Heart left ventricle (tissue), 16 donors: ENCODE data around the gene MED16. TPM values are rescaled to one million over a fixed set of nuclear protein-coding genes. Genes with fewer than 3 reads are reported as not detected.

Experiments used
- ATAC-seq, 4 donors: fragments of 200-7000 bp; cut with Tn5 transposase; one replicate each; pipeline ENCODE4 v1.9.1; 2020 to 2022; ENCODE audit warnings: moderate library complexity in 4 of 4, mild to moderate bottlenecking in 3 of 4, moderate number of reproducible peaks in 1 of 4
- DNase-seq, 5 donors: peaks; one replicate each; pipeline ENCODE4 v3.0.0-alpha.2; 2020
- H3K27ac ChIP-seq, 12 donors: fragments of 200-600 bp; sonication (generic) in 4 of 12; one replicate each; pipeline versions ENCODE4 v1.5.0 to v1.8.0; 2016 to 2022; ENCODE audit warnings: mild to moderate bottlenecking in 2 of 12
- H3K27me3 ChIP-seq, 9 donors: fragments of 200-600 bp; sonication (generic) in 2 of 9; one replicate each; pipeline versions ENCODE4 v1.5.1 to v1.8.0; 2016 to 2022; ENCODE audit warnings: mild to moderate bottlenecking in 3 of 9
- H3K36me3 ChIP-seq, 9 donors: fragments of 200-600 bp; sonication (generic) in 2 of 9; one replicate each; pipeline versions ENCODE4 v1.5.0 to v1.8.0; 2018 to 2022; ENCODE audit warnings: mild to moderate bottlenecking in 2 of 9
- H3K4me1 ChIP-seq, 12 donors: fragments of 200-600 bp; sonication (generic) in 4 of 12; one replicate each; pipeline versions ENCODE4 v1.5.0 to v1.8.0; 2016 to 2022; ENCODE audit warnings: mild to moderate bottlenecking in 3 of 12
- H3K4me3 ChIP-seq, 12 donors: fragments of 200-600 bp; sonication (generic) in 4 of 12; one replicate each; pipeline versions ENCODE4 v1.5.0 to v1.8.0; 2017 to 2022; ENCODE audit warnings: mild to moderate bottlenecking in 9 of 12, moderate library complexity in 4 of 12
- H3K9me3 ChIP-seq, 12 donors: fragments of 200-600 bp; sonication (generic) in 4 of 12; one replicate each; pipeline versions ENCODE4 v1.5.0 to v1.8.0; 2016 to 2022; ENCODE audit warnings: mild to moderate bottlenecking in 1 of 12
- CTCF ChIP-seq, 12 donors: fragments of 200-600 bp; sonication (generic) in 4 of 12; IDR thresholded peaks; one replicate each; pipeline versions ENCODE4 v1.5.0 to v1.8.0; 2018 to 2022; ENCODE audit warnings: antibody characterized with exemption in 12 of 12, mild to moderate bottlenecking in 5 of 12
- POLR2A ChIP-seq, 2 donors: fragments of 450-650 bp; IDR thresholded peaks; one replicate each; pipeline ENCODE4 v1.6.1; 2017; ENCODE audit warnings: antibody characterized with exemption in 2 of 2, mild to moderate bottlenecking in 2 of 2, moderate library complexity in 2 of 2
- WGBS, 4 donors: extraction: QIAGEN DNeasy Blood & Tissue Kit in 2 of 4; methylation state at CpG; one replicate each; pipeline versions ENCODE4 v1.1.5 to v1.1.7; 2013 to 2018; 5-methylcytosine and 5-hydroxymethylcytosine counted together
- intact Hi-C, 10 donors: fragments of 100-400 bp; cut with DNase I; formaldehyde crosslinking; loops; one replicate each; pipeline versions ENCODE4 v1.11.1 to v1.14.2; 2022
- polyA plus RNA-seq, 2 donors: library from polyadenylated mRNA; stranded (reverse); fragments of 200-250 nt; gene quantifications; one replicate each; pipeline ENCODE4 v1.2.3, GENCODE V29; 2013
- total RNA-seq, 9 donors: library from RNA; depleted of rRNA in 2 of 9; stranded (reverse); fragments of >200 nt in 2 of 9; fragmentation: NEBNext Ultra II Directional in 3 of 9; extraction: Animal tissue kit (Norgen Biotek cat#: 25700) in 3 of 9; gene quantifications; one replicate each; pipeline versions ENCODE4 v1.1.0 to v1.2.4, GENCODE V29; 2016 to 2023
- donor health status: ischemic (EF 13 %, LVEDD 7.1; RV severe dilation, severe dysfunction).
- donor health status: healthy with polysubstance abuse.
- donor health status: DM: no; HTN: yes; CAD: no.
- donor health status: DM: no; HTN: no; CAD: no.
- donor health status: ischemic (EF 25% LVEDD 6.9; RV normal size, moderate dysfunction).
- donor health status: ischemic (EF 25% LVEDD 5.7; RV mildly dilated, moderate dysfunction).
- donor health status: healthy.
- donor health status: DM: yes; HTN: yes; CAD: no.
- donor health status: ischemic (EF 35%, LVEDD 5.7; RV mildly dilated, moderate dysfunction).
- donor health status: nonischemic (EF 11% LVEDD 7.7; RV severe dilation, severe dysfunction).
- donor health status: DM: yes; HTN: yes; CAD: no.
- donor health status: PGD.
- donor health status: ischemic (EF 29% LVEDD 5.4; RV normal size, mild dysfunction).
- donor health status: nonischemic (EF 23%, LVEDD 6.1; RV moderate dilation, normal function).

MED16 gene
- total and polyA plus RNA-seq, 11 donors: 17.5 to 41.9 (median 26.2) TPM

GRCh38 chr19:934865-935479 lies 42.0 kb upstream of the MED16 start:
- TF ChIP-seq POLR2A (IDR thresholded peaks at IDR 0.05): no peak
- TF ChIP-seq CTCF (IDR thresholded peaks at IDR 0.05): no peak
- DNase-seq (peak; percentile 89 to 94 (median 92)), ATAC-seq (peak; percentile 91 to 96 (median 92))
- intact Hi-C loops: loop anchor here in 1 of 10 donors (5.0 kb wide), 1 partner anchor 42 kb away; no protein-coding TSS in a partner anchor
- Histone ChIP-seq H3K4me3 (peak overlapping the region in 5 of 12 donors; percentile 8 to 19 (median 15)), H3K27ac (peak overlapping the region in 10 of 12 donors; percentile 39 to 79 (median 74)), H3K36me3 (peaks cover 0 to 3% (median 0%) of the 10 kb centered on the region in 9 donors), H3K9me3 (no peaks in the 10 kb centered on the region), H3K27me3 (no peaks in the 10 kb centered on the region), H3K4me1 (peaks cover 4 to 46% (median 31%) of the 10 kb centered on the region in 12 donors)
- 9 to 19% (median 11%) methylated on average over 14 to 31 of the region's 31 CpGs for WGBS, 4 donors

GRCh38 chr19:934197-934840 lies 41.3 kb upstream of the MED16 start:
- Histone ChIP-seq H3K36me3 (peaks cover 0 to 9% (median 0%) of the 10 kb centered on the region in 9 donors), H3K27ac (peak overlapping the region in 10 of 12 donors; percentile 40 to 79 (median 74)), H3K4me1 (peaks cover 4 to 40% (median 31%) of the 10 kb centered on the region in 12 donors), H3K27me3 (no peaks in the 10 kb centered on the region), H3K4me3 (peak overlapping the region in 5 of 12 donors; percentile 8 to 19 (median 15)), H3K9me3 (no peaks in the 10 kb centered on the region)
- intact Hi-C loops: no loop called here
- no peak for TF ChIP-seq POLR2A (IDR thresholded peaks at IDR 0.05)
- no peak for TF ChIP-seq CTCF (IDR thresholded peaks at IDR 0.05)
- no peak for ATAC-seq
- WGBS, 4 donors: 75 to 93% (median 81%) methylated on average over 13 to 29 of the region's 29 CpGs
- no peak for DNase-seq

GRCh38 chr19:933553-933882 lies 40.5 kb upstream of the MED16 start:
- DNase-seq (no peak), ATAC-seq (no peak)
- Histone ChIP-seq H3K9me3 (no peaks in the 10 kb centered on the region), H3K4me1 (peaks cover 4 to 39% (median 31%) of the 10 kb centered on the region in 12 donors), H3K36me3 (peaks cover 0 to 9% (median 0%) of the 10 kb centered on the region in 9 donors), H3K27me3 (no peaks in the 10 kb centered on the region), H3K4me3 (peak overlapping the region in 9 of 12 donors; percentile 12 to 44 (median 31)), H3K27ac (peak overlapping the region in 9 of 12 donors; percentile 5 to 79 (median 68))
- TF ChIP-seq POLR2A (IDR thresholded peaks at IDR 0.05) (no peak), CTCF (IDR thresholded peaks at IDR 0.05) (no peak)
- 41 to 53% (median 46%) methylated on average over 12 to 14 of the region's 14 CpGs for whole genome bisulfite sequencing, 4 donors
- intact Hi-C loops: no loop called here
